Keratinocyte (primary cell): ENCODE data around the gene ZCCHC10.

Experiments used
- EZH2 ChIP-seq: IDR thresholded peaks from one replicate; pipeline ENCODE4 v1.6.1; 2012; ENCODE audit warnings: inconsistent platforms, mild to moderate bottlenecking, low read length, moderate library complexity
- TF ChIP-seq, protein P1 (sequence below), 3 experiments: IDR thresholded peaks in 1 of 3; conservative IDR thresholded peaks in 1 of 3; optimal IDR thresholded peaks in 1 of 3; 2 replicates in 2 of 3; 3 replicates in 1 of 3; pipeline versions ENCODE3 to v1.5.1; 2011; ENCODE audit warnings: low read length in 3 of 3, mild to moderate bottlenecking in 3 of 3, moderate library complexity in 2 of 3, control low read depth in 1 of 3, inconsistent platforms in 1 of 3; ENCODE audit not compliant: insufficient read depth in 2 of 3; ENCODE audit errors: extremely low read depth in 1 of 3

DNA sequence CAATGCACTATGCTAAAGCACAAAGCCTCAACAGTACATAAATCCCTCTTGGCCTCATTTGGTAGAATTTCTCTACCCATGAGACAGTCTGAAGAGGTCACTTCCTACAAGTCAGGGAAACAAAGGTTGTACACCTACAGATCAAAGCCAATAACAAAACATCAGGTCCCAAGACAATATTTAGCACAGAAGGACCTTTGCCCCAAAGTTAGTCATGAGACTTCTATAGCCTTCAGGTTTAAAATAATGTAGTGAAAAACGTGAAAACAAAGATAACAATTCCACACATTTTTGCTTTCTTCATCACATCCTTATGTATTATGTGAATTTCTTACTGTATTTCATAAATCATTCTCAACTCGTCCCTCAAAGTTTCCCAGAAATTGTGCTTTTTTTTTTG is 78.7 kb downstream of the ZCCHC10 start:
- TF ChIP-seq, protein P1, sequence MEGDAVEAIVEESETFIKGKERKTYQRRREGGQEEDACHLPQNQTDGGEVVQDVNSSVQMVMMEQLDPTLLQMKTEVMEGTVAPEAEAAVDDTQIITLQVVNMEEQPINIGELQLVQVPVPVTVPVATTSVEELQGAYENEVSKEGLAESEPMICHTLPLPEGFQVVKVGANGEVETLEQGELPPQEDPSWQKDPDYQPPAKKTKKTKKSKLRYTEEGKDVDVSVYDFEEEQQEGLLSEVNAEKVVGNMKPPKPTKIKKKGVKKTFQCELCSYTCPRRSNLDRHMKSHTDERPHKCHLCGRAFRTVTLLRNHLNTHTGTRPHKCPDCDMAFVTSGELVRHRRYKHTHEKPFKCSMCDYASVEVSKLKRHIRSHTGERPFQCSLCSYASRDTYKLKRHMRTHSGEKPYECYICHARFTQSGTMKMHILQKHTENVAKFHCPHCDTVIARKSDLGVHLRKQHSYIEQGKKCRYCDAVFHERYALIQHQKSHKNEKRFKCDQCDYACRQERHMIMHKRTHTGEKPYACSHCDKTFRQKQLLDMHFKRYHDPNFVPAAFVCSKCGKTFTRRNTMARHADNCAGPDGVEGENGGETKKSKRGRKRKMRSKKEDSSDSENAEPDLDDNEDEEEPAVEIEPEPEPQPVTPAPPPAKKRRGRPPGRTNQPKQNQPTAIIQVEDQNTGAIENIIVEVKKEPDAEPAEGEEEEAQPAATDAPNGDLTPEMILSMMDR (optimal IDR thresholded peaks at IDR 0.05 in 1 of 3, IDR thresholded peaks at IDR 0.05 in 1 of 3, conservative IDR thresholded peaks at IDR 0.05 in 1 of 3; ENCODE audit: extremely low read depth in 1 of 3, insufficient read depth in 2 of 3, low read length in 3 of 3): no peak
- TF ChIP-seq EZH2: no peak
